ENCODE measurements around the gene NRXN2. TPM values are rescaled to one million over a fixed set of nuclear protein-coding genes. Genes with fewer than 3 reads are reported as not detected.

Gene NRXN2
- polyA plus RNA-seq, 1 of the 3 experiments (the other 2 are of a cell fraction), result 0.15 TPM

- TF ChIP-seq IRF3 (IDR thresholded peaks at IDR 0.05; ENCODE audit: low read depth, low read length), result peak; percentile 71
- no peak for TF ChIP-seq REST (IDR thresholded peaks at IDR 0.05; ENCODE audit: low read depth, low read length)
- no peak for TF ChIP-seq TEAD4 (IDR thresholded peaks at IDR 0.05; ENCODE audit: borderline replicate concordance, insufficient read depth)
- no peak; the same call in none of the 2 replicates for TF ChIP-seq RCOR1 (IDR thresholded peaks at IDR 0.05; ENCODE audit: low read length)
- TF ChIP-seq USF2 (IDR thresholded peaks at IDR 0.05; ENCODE audit: borderline replicate concordance, low read depth, low read length), result no peak
- no peak for TF ChIP-seq RXRA (IDR thresholded peaks at IDR 0.05; ENCODE audit: borderline replicate concordance, low read depth)
Observed at GRCh38 chr11:64723117-64723906, at the start of gene NRXN2 (continued).

GRCh38 chr11:64772303-64773018 is 49.5 kb upstream of the NRXN2 start:
- Histone ChIP-seq H3K27me3 (ENCODE audit: insufficient read depth) (no peaks in the 10 kb centered on the region), H3K9me3 (no peaks in the 10 kb centered on the region), H3K9ac (no peak overlapping the region), H3K36me3 (replicated peaks in 1 of 2; ENCODE audit: control insufficient read depth in 1 of 2, insufficient read depth in 2 of 2, low read length in 1 of 2) (peaks cover 96 to 98% of the 10 kb centered on the region in 2 experiments), H4K20me1 (ENCODE audit: insufficient read depth) (peaks cover 96% of the 10 kb centered on the region), H3K27ac (ENCODE audit: low read depth in 2 of 2, low read length in 1 of 2) (peak overlapping the region in 1 of 2 experiments; percentile 25; a peak in 2 of 4 replicates), H3K4me2 (no peak overlapping the region), H3K4me1 (ENCODE audit: control insufficient read depth in 1 of 2, insufficient read depth in 2 of 2, low read depth in 1 of 2, low read length in 1 of 2) (peaks cover 12% of the 10 kb centered on the region in 2 experiments), H3F3A (replicated peaks; ENCODE audit: insufficient read depth) (peaks cover 40% of the 10 kb centered on the region), H3K4me3 (ENCODE audit: low read depth in 2 of 2, low read length in 1 of 2) (no peak overlapping the region; a peak in 1 of 4 replicates), H2AFZ (ENCODE audit: low read depth) (no peak overlapping the region), H3K79me2 (ENCODE audit: insufficient read depth) (peaks cover 93% of the 10 kb centered on the region), H3K9me2 (no peaks in the 10 kb centered on the region)
- CTCF ChIA-PET, result interaction anchor here (0.9 to 2.6 kb wide), 8 partner anchors 9 to 120 kb away, joined by 3 to 14 read pairs (median 4); no protein-coding TSS in a partner anchor
- no peak for DNase-seq
- POLR2A ChIA-PET, result interaction anchor here (1.0 kb wide), 2 partner anchors 8 to 10 kb away, joined by 3 read pairs; no protein-coding TSS in a partner anchor
- 90% methylated on average over 3 of the region's 3 CpGs for WGBS (ENCODE audit: low lambda C conversion rate)
- TF ChIP-seq MAX (IDR thresholded peaks at IDR 0.05; ENCODE audit: low read depth) (no peak), ELF1 (IDR thresholded peaks at IDR 0.05) (no peak)
